ENCODE data around the gene POLK.
"Not testable (repeated sequence)": the region's sequence is repeated elsewhere in the genome, so short reads cannot be mapped to it uniquely, and the experiment has no call there.

POLK gene

DNA sequence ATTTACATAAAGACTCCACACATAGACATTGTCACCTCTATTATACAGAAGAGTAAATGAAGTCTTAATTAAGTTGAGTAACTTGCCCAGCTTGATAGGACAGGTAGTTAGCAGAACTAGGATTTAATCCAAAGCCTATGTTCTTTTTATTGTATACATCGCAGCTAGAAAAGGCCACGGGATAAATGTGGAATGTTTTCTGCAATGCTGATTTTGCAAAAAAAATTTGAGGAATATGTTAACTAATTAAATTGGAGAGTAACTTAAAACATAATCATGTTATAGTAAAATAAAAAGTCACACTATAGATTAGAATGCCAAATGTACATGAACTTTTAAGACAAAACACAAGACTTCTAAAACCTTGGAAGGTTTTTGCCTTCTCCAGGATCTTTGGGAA lies 41.1 kb downstream of the POLK start:
- DNase-seq, result no peak

DNA sequence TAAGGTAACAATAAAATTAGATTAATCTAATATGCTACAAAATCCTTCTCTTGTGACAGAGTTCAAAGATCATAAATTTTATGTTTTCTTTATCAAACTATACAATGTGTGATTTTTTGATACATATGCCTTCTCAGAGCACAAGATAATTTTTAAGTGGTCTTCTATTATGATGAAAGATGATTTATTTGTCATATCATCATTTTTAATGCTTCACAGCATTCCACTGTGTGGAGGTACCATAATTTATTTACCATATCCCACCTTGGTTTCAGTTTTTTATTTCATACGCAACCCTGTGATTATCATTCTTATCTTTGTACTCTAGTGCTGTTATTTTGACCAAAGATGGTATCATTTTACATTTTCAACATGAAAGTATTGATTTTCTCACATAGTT lies 41.7 kb downstream of the POLK start:
- no peak for DNase-seq

DNA sequence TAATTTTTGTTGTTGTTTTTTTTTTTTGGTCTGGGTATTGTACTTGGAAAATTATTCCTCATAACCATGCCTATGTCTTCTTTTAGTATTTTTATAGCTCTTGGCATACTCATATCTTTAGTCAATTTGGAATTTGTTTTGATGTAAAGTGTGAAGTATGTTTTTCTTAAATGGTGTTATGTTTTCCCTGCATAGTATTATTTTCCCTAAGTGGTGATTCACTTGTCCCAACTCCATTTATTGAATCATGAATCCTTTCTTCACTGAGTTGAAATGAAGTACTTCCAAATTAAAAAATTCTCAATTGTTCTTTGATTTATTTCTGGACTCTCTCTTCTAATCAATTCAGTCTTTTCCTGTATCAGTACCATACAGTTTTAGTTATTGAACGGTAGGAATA lies 46.5 kb downstream of the POLK start:
- no peak for DNase-seq

DNA sequence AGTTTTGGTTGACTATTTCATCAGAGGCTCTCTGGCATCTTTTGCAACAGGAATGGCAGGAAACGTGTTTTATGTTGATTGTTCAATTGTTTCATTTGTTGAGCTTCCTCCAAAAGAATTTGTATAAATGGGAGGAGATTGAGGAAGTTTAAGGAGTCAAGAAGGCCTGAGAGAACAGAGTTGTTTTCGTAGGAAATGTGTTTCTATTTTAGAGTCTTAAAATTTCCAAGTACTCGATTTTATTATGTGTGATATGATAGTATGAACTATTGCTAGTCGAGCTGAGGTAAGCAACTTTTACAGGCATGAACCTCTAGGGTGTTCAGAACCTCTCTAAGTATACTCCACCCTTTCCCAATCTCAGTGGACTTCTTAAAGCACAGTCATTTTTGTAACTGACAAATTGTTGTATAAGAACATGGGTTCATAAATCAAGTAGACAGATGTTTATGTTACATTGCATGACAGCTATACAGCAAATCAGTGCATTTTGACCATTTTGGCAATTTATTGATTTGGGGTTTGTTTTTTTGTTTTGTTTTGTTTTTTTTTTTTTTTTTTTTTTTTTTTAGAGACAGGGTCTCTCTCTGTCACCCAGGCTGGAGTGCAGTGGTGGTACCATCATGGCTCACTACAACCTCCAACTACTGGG lies 47.4 kb downstream of the POLK start:
- DNase-seq, result no peak

DNA sequence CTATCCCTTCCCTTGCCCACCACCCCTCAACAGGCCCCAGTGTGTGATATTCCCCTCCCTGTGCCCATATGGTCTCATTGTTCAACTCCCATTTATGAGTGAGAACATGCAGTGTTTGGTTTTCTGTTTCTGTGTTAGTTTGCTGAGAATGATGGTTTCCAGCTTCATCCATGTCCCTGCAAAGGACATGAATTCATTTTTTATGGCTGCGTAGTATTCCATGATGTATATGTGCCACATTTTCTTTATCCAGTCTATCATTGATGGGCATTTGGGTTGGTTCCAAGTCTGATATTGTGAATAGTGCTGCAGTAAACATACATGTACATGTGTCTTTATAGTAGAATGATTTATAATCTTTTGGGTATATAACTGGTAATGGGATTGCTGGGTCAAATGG lies 49.0 kb downstream of the POLK start:
- not testable (repeated sequence) for DNase-seq

DNA sequence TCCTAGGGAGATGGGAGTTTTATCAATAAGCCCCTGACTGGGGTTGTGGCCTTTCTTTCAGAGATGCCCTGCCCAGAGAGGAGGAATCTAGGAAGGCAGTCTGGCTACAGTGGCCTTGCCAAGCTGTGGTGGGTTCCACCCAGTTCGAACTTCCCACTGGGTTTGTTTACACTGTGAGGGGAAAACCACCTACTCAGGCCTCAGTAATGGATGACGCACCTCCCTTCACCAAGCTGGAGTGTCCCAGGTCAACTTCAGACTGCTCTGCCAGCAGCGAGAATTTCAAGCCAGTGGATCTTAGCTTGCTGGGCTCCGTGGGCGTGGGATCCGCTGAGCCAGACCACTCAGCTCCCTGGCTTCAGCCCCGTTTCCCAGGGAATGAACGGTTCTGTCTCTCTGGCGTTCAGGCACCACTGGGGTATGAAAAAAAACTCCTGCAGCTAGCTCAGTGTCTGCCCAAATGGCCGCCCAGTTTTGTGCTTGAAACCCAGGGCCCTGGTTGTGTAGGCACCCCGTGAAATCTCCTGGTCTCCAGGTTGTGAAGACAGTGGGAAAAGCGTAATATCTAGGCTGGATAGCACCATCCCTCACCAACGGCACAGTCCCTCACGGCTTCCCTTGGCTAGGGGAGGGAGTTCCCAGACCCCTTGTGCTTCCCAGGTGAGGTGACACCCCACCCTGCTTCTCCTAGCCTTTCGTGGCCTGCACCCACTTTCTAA lies 54.5 kb downstream of the POLK start:
- not testable (repeated sequence) for DNase-seq

DNA sequence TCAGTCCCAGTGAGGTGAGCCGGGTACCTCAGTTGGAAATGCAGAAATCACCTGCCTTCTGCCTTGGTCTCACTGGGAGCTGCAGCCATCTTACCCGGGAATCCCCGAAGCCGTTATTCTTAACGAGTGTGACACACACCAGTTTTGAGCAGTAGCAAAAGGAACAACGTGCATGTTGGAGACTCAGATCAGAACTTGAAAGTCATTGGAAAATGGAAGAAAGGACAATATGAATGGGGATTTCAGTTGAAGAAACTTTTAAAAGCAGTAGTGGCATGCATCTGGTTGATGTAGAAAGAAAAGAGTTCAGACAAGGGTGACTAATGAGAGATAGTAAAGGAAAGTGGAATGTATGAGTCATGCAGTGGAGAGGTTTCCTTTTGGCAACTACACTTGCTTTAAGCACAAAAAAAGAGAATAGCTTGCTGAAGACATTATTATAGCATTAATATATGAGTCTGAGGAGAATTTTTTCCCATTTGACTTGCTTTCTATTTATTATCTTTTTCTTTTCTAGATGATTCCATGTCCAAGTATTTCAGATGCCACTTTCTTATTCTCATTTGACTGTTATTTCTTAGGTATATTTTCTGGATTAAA lies 55.1 kb downstream of the POLK start:
- no peak for DNase-seq

DNA sequence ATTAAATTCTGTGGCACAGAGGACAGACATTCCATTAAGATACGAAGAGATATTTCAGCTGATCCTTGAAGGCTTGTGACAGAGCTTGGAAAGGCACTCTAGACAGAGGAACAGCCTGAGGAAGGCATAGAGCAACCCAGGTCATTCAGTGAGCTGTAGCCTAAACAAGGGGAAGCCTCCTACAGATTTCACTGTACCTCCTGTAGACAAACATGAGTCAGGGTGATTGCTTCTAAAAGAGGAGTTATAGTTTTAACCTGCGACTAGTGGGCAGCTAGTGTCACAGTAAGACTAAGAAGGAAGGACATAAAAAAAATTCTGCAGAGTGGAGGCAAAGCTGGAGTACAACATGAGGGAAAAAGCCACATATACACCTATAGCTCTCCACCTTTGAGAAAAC lies 56.0 kb downstream of the POLK start:
- no peak for DNase-seq

DNA sequence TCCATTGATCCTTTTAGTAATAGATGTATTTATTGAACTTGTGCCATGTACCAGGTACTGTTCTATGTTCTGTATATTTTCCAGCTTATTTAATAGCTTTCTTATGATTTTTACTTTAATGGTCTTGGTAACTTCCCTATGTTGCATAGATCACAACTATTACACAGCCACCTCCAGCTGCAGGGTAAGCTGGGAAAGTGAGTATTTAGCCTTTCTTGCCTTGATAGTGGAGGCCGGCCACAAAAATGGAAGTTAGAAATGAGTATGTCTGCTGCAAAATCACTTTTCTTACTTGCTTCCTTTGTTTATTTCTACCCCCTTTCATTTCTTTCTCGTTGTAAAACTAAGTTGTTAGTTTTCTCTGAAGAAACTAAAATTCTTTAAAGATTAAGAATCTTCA lies 56.5 kb downstream of the POLK start:
- DNase-seq, result no peak

DNA sequence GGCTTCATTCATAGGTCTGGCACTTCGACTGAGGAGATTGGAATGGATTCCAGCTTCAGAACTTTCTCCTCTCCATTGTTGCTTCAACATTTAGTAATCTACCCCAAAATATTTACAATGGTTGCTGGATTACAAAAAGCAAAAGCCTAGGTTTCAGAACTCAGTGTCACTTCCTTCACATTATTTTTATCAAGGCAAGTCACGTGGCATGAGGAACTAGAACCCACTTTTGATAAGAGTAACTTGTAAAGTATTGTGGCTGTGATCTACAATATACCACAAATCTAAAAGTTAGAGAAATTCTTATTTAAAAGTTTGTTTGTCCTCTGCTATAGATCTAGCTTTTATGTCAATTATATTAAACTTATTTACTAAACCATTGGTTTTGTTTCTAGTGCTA lies 59.9 kb downstream of the POLK start:
- no peak for DNase-seq

DNA sequence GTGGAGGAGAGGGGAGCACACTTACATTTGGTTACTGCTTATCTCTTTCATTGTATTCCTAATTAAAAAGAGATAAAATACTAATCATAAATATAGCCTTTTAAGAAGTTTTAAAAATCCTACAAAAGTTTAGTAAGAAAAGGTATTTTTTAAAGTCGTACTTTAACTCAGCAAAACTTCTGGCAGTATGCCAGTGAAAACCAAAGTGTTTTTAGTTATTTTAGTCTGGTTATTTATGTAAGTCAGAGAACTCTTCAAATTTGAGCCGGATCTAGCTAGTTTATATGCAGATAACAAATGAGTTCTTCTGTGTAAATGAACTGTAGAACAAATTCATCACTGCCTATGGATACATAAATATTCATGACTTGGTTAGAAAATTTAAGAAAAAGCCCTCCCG lies 63.1 kb downstream of the POLK start:
- no peak for DNase-seq

DNA sequence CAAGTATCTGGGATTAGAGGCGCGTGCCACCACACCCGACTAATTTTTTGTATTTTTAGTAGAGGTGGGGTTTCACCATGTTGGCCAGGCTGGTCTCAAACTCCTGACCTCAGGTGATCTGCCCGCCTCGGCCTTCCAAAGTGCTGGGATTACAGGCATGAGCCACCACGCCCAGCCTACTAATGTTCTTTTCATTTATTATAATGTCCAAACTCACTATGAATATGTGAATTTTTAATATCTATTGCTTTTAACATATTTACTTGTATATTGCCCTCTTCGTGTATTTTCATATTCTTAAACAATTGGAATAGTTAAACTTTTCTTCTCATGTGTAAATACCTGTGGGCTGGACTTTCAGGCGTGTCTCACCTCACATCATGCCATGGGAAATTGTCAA lies 66.6 kb downstream of the POLK start:
- DNase-seq, result not testable (repeated sequence)

DNA sequence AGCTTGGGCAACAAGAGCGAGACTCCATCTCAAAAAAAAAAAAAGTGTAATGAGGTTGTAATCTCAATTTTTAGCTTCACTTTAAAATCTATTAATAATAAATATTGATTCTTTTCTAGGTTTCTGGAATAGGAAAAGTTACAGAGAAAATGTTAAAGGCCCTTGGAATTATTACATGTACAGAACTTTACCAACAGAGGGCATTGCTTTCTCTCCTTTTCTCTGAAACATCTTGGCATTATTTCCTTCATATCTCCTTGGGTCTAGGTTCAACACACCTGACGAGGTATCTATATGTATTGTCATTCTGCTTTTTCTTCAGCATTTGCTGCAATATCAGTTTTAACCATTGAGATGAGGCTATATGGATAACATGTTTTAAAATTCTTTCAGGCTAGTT lies 73.0 kb downstream of the POLK start:
- no peak for DNase-seq

DNA sequence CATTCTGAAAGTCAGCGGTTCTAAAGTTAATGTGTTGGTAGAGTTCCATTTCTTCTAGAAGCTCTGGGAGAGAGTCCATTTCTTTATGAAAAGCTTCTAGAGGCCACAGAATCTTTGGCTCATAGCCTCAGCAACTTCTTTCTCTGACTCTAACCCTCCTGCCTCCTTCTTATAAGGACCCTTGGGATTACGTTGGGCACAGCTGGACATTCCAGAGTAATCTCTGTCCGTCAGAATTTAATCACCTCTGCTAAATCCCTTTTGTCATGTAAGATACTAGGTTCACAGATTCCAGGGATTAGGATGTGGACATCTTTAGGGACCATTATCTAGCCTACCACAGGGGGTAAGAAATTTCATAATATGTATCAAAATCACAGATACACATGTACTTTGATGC lies 77.0 kb downstream of the POLK start:
- no peak for DNase-seq

DNA sequence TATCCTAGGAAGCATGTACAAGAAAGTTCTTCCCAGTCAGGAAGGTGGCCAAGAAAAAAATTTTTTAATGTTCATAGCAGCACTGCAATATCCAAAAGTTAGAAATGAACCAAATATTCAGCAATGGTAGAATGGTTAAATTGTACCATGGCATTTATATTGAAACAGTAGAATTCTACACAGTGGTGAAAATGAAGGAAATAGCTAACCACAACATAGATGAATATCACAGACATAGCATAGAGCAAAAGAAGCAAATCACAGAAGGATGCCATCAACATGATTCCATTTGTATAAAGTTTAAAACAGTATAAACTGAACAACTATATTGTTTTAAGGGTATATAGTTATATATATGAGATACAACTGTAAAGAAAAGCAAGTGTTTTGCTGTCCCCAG lies 88.8 kb downstream of the POLK start:
- DNase-seq, result no peak

DNA sequence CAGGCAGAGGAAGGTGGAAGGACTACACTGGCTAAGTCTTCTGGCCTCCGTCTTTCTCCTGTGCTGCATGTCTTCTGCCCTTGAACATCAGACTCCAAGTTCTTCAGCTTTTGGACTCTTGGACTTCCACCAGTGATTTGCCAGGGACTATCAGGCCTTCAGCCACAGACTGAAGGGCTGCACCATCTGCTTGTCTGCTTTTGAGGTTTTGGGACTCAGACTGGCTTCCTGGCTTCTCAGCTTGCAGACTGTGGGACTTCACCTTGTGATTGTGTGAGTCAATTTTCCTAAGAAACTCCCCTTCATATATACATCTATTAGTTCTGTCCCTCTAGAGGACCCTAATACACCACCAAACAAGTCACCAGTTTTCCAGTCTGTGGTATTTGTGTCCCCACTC lies 89.9 kb downstream of the POLK start:
- no peak for DNase-seq

DNA sequence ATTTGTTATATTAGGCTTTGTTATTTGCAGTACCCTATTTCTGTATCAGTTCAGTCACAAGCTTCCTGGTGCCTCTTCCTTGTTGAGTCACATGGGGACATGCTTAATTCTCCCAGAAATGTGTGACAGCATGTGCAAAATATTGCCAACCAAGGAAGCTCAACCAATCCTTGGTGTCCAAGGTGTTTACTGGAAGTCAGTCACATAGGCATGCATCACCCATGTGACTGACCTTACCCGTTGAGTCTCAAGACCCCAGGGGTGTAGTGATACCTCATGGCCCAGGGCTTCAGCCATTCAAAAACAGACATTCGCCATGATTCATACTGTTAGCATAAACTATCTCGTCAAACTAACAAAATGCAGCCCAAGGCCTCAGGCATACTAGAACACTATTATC lies 90.3 kb downstream of the POLK start:
- no peak for DNase-seq

DNA sequence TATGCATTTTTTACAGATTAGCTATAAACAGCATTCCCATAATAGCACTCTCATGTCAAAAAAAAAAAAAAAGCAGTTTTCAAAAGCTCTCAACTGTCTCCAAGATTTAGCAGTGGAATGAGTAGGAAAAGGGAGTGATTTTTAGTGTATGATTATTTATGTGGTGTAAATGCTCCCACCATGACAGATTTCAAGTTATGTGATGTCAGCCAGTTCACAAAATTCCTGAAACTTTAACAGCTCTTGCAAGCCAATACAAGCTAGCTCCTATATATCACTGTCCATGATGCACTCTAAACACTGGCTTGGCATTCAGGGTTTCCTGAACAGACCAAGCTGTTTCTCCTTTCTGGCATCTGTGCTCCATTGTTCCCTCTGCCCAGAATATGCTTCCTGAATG lies 91.7 kb downstream of the POLK start:
- DNase-seq, result no peak

DNA sequence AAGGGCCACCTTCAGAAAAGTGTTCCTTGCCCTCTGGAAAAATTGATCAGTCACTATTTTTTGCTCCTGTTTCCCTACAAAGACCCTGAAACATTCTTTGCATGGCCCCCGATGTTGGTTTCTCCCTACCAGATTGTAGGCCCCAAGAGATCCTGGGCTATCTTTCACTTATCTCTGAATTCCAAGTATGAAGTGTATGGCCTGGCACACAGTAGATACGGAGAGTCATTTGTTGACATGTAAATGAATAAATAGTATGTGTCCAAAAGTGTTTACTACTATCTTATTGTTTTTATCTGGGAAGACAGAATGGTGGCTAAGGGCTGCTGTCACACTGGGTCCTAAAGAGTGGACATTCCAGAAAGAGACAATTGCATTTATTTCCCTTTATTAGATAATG lies 92.1 kb downstream of the POLK start:
- no peak for DNase-seq

DNA sequence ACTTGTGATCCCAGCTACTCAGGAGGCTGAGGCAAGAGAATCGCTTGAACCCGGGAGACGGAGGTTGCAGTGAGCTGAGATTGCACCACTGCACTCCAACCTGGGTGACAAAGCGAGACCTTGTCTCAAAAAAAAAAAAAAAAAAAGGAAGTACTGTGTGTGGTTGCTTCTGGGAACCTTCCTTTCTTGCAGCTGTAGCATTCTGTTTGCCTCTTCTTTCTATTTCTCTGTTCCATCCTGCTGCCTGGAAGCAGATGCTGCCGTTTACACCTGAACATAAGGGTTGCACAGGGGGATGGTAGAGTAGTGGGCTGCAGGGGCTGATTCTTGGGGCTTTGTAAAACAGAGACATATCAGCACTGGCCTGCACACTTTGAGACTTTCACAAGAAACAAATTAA lies 95.7 kb downstream of the POLK start:
- DNase-seq, result not testable (repeated sequence)

DNA sequence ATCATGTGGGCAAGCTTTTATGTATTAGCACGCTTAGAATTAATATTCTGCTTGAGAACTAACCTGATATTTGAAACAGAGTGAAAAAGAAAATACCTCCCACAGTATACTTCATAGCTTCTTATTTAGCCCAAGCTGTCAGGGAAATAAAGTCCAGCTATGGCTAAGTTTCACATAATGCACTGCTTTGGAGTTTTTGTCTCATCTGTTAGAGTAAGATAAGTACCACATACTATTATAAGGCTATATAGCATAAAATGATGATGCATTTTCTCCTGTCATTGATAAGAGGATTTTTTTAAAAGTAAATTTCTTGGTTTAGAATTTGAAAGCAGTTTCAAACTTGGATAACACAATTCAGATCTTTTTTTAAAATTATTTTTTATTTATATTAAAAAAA lies 97.2 kb downstream of the POLK start:
- no peak for DNase-seq

DNA sequence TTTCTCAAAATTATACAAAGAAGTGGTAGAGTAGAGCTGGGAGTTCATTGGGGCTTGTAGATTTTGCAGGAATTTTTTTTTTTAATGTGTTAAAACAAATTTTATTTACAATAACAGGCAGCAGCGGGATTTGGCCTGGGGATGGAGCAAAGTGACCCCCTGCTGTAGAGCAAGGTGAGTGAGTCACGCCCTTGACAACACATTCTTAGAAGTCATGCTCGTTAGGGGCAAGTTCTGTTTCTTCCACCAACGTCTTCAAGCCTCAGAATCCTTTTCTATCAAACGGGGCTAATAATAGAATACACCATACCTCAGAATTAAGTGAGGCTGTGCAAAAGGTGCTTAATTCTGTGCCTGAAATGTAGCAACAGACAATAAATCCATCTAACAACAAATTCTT lies 98.5 kb downstream of the POLK start:
- DNase-seq, result no peak

DNA sequence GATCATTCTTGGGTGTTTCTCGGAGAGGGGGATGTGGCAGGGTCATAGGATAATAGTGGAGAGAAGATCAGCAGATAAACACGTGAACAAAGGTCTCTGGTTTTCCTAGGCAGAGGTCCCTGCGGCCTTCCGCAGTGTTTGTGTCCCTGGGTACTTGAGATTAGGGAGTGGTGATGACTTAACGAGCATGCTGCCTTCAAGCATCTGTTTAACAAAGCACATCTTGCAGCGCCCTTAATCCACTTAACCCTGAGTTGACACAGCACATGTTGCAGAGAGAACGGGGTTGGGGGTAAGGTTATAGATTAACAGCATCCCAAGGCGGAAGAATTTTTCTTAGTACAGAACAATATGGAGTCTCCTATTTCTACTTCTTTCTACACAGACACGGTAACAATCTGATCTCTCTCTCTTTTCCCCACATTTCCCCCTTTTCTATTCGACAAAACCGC lies 99.2 kb downstream of the POLK start:
- DNase-seq, result peak; percentile 14
